Measurements from ENCODE around the gene OSBPL8.
A peak's percentile ranks its signal among the peaks of the same experiment; 100 is the strongest.

Gene OSBPL8

DNA sequence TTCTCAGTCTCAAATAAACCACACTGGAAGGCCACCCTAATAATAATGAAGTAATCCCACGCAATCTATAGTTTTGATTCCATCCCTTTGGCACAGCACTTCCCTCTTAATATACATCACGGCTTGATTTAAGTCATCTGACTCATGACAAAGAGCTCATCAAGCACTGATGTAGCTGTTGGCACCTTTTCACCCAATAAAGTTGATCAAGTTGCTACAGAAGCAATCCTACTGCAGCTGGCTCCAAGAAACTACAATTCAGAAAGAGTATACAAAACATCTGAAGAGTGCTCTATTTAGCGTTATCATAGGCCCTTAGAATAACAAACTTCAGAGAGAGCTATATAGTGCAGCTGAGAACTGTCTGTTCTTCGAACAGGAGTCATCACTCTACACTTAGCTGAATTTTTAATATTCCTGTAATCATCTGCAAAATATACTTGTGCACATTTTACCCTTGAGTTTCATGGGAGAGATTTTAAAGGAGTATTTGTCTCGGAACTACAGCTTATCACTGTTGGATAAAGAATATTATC lies 94.9 kb downstream of the OSBPL8 start:
- DNase-seq (ENCODE audit: low read depth in 2 of 2): no peak

DNA sequence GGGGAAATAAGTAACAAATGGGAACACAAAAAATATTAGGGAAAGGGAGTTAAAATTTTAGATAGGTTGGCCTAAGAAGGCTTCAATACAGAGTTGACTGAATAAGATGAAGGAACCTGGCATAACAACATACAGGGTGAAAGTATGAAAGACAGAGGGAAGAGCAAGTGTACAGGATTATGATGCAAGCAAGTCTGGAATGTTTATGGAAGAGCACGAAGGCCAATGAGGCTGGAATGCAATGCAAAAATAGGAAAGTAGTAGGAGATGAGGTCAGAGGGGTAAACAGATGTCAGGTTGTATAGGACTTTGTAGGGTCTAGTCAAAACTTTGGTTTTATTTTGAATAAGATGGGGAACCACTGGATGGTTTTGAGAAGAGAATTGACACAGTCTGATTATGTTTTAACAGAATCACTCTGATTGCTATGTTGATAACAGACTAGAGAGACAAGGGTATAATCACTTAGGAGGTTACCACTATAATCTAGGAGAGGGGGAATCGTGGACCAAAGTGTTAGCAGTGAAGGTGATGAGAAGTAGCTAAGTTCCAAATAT lies 96.8 kb downstream of the OSBPL8 start:
- DNase-seq (ENCODE audit: low read depth in 2 of 2): no peak

DNA sequence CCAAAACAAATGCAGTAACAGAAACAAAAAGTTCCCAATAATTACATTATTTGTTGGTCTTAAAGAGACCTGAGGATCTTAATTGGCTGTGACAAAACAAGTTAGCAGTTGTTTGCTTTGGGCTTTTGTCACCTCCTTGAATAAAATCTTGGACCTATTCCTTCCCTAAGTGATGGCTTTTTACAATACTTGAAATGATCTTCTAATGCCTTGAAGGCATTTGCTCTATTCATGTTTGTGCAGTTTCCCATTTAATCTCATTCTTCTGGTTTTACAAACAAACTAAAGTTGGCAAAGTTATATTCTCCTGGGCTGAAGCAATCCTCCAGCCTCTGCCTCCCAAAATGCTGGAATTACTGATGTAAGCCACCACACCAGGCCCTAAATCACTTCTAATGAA lies 98.8 kb downstream of the OSBPL8 start:
- no peak for DNase-seq (ENCODE audit: low read depth in 2 of 2)

DNA sequence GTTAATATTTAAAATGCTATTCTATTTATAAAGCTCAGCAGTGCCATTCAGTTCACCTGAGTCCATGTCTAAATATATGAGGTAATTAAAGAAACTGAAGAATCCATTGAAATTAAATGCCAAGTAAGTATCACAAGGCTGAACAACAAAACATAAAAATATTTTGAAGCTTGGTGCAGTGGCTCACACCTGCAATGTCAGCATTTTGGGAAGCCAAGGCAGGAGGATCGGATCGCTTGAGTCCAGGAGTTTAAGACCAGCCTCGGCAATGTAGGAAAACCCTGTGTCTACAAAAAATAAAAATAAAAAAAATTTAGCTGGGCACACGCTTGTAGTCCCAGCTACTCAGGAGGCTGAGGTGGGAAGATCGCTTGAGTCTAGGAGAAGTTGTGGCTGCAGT lies 101.8 kb downstream of the OSBPL8 start:
- no peak for DNase-seq (ENCODE audit: low read depth in 2 of 2)

DNA sequence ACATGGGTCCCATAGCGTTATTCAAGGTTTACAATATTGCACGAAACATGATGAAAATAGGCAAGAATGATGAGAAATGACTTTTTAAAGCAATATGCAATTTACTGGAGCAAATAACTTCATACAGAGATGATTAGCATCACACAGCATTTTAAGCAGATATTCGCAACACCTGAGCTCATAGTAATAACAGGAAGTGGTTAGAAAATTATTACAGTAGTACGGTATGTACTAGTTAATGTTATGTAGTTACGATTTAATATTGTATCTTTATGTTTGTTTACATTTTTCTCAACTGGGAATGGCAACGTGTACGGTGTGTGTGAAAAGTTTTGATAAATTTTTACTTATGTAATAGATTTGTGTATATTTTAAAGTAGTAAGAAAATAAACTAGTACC lies 102.6 kb downstream of the OSBPL8 start:
- DNase-seq (ENCODE audit: low read depth in 2 of 2): no peak

DNA sequence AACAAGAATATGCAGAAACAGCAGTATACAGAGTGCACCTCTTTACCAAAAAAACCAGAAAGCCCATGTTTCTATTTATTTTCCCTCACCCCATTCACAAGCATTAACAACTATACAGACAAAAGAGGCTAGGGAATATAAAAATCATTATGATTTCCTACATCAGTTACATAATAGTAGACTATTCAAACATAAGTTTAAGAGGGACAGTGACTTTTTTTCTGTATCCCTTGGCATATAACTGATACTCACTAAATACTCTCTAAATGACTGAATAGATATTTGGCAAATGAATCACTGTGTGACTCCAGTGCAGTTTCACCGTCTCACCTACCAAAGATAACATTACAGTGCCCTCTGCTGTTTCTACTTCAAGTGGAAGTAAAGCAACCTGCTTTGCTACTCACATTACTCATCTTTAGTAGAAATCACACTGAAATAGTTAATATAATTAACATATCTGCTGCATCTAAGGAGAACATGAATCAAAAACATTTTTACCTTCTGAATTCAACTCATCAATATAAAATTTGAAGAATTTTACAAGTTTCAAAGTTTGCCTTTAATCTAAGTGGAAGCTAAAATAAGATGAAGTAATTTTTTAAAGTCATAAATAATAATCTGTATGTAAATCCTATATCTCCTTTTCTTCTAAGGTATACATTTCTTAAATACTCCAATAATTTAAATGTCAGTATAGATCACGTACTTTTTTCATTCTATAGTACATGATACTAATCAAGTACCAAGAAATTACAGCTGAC lies 103.8 kb downstream of the OSBPL8 start:
- peak; percentile 72 for DNase-seq (ENCODE audit: low read depth in 2 of 2)

DNA sequence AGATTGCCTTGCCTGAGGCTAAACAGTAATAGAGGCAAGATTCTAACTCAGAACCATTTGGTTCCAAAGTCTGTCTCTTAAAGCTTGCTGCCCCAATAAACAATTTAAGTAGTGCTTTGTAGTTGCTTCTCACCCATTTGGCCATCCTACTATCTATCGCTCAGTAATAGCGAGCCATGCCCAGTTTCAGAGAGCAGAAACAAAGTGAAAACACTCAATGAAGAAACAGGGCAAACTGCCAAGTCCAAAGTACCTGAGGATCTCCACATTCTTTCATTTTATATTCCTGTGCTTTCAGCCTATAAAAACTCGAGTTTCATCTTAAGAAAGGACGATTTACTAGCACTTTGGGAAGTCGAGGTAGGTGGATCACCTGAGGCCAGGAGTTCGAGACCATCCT lies 108.0 kb downstream of the OSBPL8 start:
- DNase-seq (ENCODE audit: low read depth in 2 of 2): no peak

DNA sequence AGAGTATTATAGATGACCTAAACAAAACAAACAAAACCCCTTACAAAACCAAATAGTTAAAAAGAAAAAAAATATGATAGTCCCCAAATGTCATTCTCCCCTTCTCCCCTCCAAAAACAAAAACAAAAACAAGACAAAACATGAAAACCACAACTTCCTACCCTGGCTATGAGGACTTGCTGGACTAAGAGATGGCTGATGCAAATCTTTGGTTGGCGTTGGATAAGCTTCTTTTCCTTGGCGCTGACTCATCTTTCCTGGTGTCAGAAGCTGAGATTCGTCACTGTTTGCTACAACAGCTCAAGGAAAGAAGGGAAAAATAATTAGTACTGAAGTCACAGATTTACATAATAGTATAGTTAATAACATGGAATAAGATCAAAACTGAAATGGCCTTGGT lies 108.9 kb downstream of the OSBPL8 start:
- peak in 1 of 2 experiments; percentile 50 for DNase-seq (ENCODE audit: low read depth in 2 of 2)

DNA sequence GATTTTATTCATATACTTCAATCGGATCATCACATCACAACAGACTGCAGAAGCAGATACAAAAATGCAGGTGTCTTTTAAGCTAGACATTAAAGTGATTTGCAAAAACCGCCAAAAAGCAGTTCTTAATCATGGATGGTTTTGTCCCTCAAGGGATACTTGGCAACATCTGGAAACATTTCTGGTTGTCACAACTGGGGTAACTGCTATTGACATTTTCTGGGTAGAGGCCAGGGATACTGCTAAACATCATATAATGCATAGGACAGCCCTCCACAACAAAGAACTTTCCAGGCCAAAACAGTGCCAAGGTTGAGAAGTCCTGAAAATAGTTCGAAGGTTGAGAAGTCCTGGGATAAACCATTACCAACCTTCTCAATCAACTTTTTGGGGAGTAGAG lies 109.6 kb downstream of the OSBPL8 start:
- no peak for DNase-seq (ENCODE audit: low read depth in 2 of 2)

DNA sequence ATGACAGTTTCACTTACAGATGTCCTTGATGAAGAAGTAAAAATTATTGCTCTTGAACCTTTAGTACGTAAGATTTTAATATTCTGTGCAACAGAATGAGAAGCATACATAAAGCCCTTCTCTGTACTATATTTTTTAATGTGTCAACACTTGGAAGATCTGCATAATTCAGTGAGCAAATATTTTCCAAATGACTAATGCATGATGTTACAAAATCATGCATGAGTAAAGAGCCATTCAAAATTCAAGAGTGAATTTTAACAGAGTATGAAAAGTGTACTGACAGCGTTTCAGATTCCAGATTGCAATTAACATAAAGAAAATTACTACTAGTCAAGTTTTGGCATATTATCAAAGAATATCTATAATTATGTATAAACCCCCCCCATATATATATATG lies 110.0 kb downstream of the OSBPL8 start:
- peak; percentile 43 to 57 for DNase-seq (ENCODE audit: low read depth in 2 of 2)

DNA sequence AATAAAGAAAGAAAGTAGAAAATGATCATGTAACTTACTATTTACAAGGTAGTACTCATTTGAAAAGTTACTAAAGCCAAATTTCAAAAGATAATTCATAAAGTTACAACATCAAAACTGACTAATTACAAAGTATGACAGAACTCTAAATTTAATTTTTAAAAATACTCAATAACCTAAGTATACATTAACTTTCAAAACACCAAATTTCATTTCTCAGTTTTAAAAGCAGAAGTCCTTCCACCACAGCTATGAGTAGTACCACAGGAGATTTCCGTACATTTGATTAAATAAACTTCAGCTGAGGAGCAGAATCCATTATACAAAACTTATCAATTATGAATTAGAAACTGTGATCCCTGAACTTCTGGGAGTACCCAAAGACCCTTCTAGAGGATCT lies 110.6 kb downstream of the OSBPL8 start:
- no peak for DNase-seq (ENCODE audit: low read depth in 2 of 2)

DNA sequence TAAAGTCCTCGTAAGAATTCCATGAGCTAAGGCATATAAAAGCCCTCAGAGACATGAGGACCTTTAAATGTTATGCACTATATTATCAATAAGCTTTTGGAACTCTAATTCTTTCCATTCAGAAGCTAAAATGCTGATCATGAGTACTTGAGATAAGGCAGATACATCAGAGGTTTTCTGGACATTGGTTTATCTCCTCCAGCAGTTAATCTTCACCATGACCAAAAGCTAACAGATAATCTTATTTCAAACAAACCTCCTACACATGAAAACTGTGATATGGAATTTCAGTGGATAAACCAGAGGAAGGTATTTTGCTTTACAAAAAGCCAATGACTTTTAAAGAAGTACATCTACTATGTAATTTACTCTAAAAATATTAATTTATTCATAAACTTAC lies 113.5 kb downstream of the OSBPL8 start:
- no peak for DNase-seq (ENCODE audit: low read depth in 2 of 2)

DNA sequence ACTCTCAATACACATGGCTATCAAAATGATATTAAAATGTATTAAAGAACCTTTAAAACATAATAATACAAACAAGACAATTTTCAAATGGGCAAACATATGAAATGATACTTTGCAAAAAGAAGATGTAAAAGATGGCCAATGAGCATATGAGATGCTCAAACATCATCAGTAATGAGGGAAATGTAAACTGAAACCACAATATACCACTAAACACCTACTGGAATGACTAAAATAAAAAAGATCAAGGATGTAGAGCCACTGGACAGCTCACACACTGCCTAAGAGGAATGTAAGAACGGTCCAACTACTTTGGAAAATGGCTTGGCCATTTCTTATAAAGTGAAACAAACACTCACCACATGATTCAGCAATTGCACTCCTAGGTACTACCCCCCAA lies 114.1 kb downstream of the OSBPL8 start:
- no peak for DNase-seq (ENCODE audit: low read depth in 2 of 2)

DNA sequence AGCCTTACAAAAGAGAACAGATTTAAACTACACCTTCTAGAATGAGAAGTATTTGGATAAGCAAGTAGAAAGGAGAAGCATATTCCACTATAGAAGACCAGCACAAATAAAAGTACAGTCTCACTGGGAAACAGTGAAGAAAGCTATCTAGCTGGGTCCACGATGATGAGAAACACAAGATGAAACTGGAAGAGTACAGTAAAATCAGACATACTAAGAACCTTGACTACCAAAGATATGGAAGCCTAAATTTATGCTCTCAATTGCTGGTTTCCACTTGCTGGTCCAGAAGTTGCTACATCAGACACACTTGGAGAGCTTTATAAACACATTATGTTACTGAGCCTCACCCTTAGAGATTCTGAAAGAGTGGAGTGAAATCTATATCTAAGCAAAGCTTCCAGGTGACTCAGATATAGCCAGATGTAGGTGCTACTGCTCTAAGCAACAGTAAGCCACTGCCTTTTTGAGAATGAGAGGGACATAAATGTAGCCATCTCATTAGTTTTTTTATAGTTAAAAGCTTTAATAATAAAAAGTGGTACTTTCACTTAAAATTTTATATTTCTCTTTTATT lies 115.1 kb downstream of the OSBPL8 start:
- DNase-seq (ENCODE audit: low read depth in 2 of 2): no peak

DNA sequence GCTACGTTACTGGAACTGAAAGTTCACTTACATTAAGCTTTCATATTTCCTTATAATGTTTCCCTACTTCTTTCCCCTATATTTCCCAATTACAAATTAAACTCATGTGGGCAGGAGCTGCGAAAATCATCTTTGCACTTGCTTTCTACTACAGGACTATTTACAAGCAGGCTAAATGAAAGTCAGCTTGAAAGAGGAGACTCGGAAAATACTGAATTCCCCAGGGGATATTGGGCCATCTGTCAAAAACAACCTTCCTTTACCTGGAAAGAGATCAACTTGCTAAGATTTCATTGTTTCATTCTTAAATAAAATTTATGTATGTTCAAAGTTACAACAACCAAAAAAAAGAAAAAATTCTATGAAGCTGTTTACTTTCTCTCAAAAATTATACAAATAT lies 118.6 kb downstream of the OSBPL8 start:
- DNase-seq (ENCODE audit: low read depth in 2 of 2): no peak

DNA sequence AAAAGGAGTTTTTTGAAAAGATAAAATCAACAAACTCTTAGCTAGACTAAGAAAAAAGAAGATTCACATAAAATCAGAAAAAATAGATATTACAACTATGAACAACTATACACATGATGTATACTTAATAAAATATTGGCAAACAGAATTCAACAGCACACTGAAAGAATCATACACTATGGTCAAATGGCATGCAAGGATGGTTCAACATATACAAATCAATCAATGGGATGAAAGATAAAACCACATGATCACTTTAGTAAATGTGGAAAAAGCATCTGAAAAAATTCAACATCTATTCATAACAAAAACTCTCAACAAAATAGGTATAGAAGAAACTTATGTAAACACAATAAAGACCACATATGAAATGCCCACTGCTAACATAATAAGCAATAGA lies 126.8 kb downstream of the OSBPL8 start:
- no peak for DNase-seq (ENCODE audit: low read depth in 2 of 2)

DNA sequence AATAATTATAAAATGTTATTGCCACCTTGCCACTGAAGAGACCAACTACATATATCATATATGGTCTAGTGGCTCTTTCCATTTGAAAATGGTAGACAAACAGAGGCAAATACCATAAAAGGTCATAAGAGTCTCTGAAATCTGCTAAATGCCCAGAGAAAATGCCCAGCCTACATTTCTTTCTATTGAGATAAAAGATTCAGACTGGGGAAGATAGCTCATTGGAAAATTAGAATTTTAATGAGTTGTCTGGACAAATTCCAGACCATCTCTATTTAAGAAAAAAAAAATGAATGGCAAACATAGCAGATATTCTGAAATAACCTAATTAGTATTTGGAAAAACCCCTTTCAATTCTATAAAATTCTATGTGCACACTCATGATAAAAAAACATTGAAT lies 131.5 kb downstream of the OSBPL8 start:
- no peak for DNase-seq (ENCODE audit: low read depth in 2 of 2)

DNA sequence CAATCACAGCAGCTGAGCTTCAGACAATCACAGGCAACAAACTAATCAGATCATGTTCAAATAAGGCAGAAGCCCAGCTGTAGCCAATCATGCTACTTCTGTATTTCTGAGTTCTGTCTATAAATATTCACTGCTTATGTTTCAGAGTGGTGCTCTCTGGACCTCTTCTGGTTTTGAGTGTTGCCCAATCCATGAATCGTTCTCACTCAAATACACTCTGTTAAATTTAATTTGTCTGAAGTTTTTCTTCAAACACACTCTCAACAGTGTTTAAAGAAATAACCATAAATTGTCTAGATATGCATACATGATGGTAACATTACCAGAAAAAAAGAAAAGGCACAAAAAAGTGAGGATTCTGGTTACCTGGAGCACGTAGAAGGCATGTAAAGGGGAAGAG lies 133.4 kb downstream of the OSBPL8 start:
- DNase-seq (ENCODE audit: low read depth in 2 of 2): no peak

DNA sequence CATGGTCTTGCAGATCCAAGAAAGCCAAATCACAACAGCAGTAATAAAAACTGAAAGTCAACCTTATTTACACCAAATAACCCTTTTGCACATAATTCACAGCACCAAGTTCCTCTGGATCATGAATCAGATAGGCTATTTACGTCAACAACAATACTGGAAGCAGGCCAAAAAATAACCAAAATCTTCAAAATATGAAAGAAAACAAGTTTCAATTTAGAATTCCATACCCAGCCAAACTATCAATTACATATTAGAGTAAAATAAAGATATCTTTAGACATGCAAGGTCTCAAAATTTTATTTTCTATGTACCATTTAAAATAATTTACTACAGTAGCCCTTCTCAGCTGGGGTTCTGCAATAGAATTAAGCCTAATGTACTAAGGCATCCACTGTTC lies 134.6 kb downstream of the OSBPL8 start:
- DNase-seq (ENCODE audit: low read depth in 2 of 2): no peak

DNA sequence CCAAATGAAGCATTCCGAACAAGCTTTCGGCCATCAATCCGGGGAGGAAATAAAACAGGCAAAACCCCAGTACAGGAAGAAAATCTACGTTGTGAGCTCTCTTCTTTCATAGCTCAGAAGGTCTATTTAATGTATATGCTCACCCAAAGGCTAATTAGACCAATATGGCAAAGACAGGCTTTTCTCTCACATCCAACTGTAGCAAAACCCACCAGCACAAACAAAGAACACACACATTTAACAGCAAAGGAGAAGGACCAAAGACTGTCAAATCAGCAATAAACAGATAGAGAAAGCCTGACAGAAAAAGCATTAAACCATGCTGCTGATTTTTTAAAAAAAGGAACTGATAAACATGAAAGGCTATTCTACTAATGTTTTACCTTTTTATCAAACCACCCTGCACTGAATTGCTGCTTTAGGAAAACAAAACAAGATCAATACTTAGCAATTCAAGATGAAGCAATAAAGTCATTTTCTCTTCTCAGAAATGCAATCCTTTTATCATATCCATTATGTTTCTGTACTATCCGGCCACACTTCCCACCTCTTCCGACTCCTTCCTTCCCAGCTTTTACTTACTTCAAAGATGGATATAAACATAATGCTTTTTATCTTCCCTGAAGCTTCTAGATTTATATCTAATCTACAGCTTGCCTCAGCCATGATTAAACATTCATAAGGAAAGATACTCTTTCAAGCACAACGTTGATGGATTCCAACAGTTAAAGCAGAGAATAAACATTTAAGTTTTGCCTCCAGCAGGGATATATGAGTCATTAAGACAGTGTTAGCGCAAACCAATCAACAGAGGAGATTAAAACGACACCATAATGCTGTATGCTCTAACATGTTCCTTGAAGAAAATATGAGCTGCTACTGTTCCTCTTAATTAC lies 136.8 kb downstream of the OSBPL8 start:
- DNase-seq (ENCODE audit: low read depth in 2 of 2): peak in 1 of 2 experiments; percentile 19

DNA sequence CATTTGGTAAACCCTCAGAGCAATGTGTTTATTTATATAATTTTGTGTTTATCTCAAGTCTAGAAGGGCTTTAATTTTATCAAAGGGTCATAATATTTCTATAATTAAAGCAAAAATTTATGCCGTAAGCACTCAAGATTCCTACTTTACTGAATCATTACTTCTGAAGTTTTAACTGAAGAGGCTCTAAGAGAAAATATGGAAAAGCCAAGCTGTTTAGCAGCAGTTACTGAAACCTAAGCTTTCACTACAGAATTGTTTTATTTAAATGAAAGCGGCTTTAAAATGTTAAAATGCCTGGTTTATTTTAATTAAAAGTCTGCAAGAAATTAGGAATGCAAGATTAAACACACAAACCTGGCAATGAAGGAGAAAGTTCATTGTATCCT lies 137.4 kb downstream of the OSBPL8 start:
- DNase-seq (ENCODE audit: low read depth in 2 of 2): no peak

DNA sequence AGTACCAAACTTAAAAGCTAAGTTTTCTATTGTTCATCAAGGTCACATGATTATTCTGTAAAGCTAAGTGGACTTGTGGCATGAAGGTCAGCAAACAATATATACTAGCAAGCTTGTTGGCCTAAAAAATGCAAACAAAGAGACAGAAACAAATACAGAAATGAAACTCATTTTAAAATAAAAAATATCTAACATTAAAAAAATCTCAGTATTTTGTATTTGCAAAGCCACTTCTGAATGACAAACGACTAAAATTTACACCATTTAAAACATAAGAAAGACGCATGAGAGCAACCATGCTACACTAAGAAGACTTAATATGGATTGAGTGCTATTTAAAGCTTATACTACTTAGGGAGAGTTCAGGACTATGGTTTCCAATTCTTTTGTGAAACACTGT lies 138.5 kb downstream of the OSBPL8 start:
- DNase-seq (ENCODE audit: low read depth in 2 of 2): no peak
